GM23338 (cell line): ENCODE measurements around the gene TNFRSF17. TPM values are rescaled to one million over a fixed set of nuclear protein-coding genes. Genes with fewer than 3 reads are reported as not detected.

Experiments used
- ATAC-seq: fragments of 200-7000 bp; cut with Tn5 transposase; 3 replicates; pipeline ENCODE4 v1.9.1; 2020
- DNase-seq: peaks from one replicate; pipeline ENCODE4 v3.0.0-alpha.2; 2015; ENCODE audit warnings: low spot score
- H2AFZ ChIP-seq: fragments of 200-600 bp; sonication (generic); 2 replicates; pipeline ENCODE4 v1.8.0; 2016; ENCODE audit warnings: antibody characterized with exemption, mild to moderate bottlenecking, moderate library complexity
- H3F3A ChIP-seq: fragments of 200-600 bp; sonication (generic); replicated peaks from 2 replicates; pipeline ENCODE4 v1.8.0; 2017; ENCODE audit warnings: antibody characterized with exemption, mixed run types, low read depth
- H3K27ac ChIP-seq: fragments of 200-600 bp; sonication (generic); 2 replicates; pipeline ENCODE4 v1.6.1; 2016; ENCODE audit warnings: low read depth
- H3K27me3 ChIP-seq: fragments of 200-600 bp; sonication (generic); 2 replicates; pipeline ENCODE4 v1.8.0; 2016; ENCODE audit warnings: mild to moderate bottlenecking, mixed run types, moderate library complexity; ENCODE audit not compliant: insufficient read depth
- H3K36me3 ChIP-seq: fragments of 200-600 bp; sonication (generic); 2 replicates; pipeline ENCODE4 v1.8.0; 2016; ENCODE audit warnings: mild to moderate bottlenecking; ENCODE audit not compliant: insufficient read depth
- H3K4me1 ChIP-seq: fragments of 200-600 bp; sonication (generic); 2 replicates; pipeline ENCODE4 v1.8.0; 2016; ENCODE audit warnings: mild to moderate bottlenecking, moderate library complexity; ENCODE audit not compliant: insufficient read depth
- H3K4me2 ChIP-seq: fragments of 200-600 bp; sonication (generic); 2 replicates; pipeline ENCODE4 v1.7.1; 2017; ENCODE audit warnings: mixed run types
- H3K4me3 ChIP-seq: fragments of 200-600 bp; sonication (generic); 2 replicates; pipeline ENCODE4 v1.6.1; 2016; ENCODE audit warnings: mixed run types
- H3K79me2 ChIP-seq: fragments of 200-600 bp; sonication (generic); replicated peaks from 2 replicates; pipeline ENCODE4 v1.8.0; 2017; ENCODE audit warnings: mild to moderate bottlenecking; ENCODE audit not compliant: insufficient read depth
- H3K9me2 ChIP-seq: fragments of 200-600 bp; sonication (generic); 2 replicates; pipeline ENCODE4 v1.8.0; 2017; ENCODE audit not compliant: insufficient read depth
- H4K20me1 ChIP-seq: fragments of 200-600 bp; sonication (generic); replicated peaks from 2 replicates; pipeline ENCODE4 v1.8.0; 2017; ENCODE audit warnings: mild to moderate bottlenecking; ENCODE audit not compliant: insufficient read depth
- H3K27ac Mint-ChIP-seq: 2 replicates; pipeline ENCODE4 v1.8.0; 2020; ENCODE audit warnings: inconsistent platforms, mild to moderate bottlenecking, moderate library complexity, mixed read lengths
- H3K27me3 Mint-ChIP-seq: 3 replicates; pipeline ENCODE4 v1.8.0; 2022; ENCODE audit warnings: low read depth, mild to moderate bottlenecking, moderate library complexity, mixed read lengths, inconsistent platforms; ENCODE audit not compliant: insufficient read depth, poor library complexity
- H3K36me3 Mint-ChIP-seq: 3 replicates; pipeline ENCODE4 v1.8.0; 2021; ENCODE audit warnings: low read depth, mild to moderate bottlenecking, inconsistent platforms, moderate library complexity, mixed read lengths
- H3K4me1 Mint-ChIP-seq: 3 replicates; pipeline ENCODE4 v1.8.0; 2020; ENCODE audit warnings: mild to moderate bottlenecking, inconsistent platforms, mixed read lengths
- H3K4me3 Mint-ChIP-seq: 3 replicates; pipeline ENCODE4 v1.8.0; 2021; ENCODE audit warnings: moderate library complexity, mild to moderate bottlenecking, inconsistent platforms, mixed read lengths
- H3K9me3 Mint-ChIP-seq: 3 replicates; pipeline ENCODE4 v1.8.0; 2020; ENCODE audit warnings: moderate library complexity, mild to moderate bottlenecking, inconsistent platforms, mixed read lengths
- CREB1 ChIP-seq: fragments of 250-450 bp; sonication (Bioruptor Pico); IDR thresholded peaks from 2 replicates; pipeline ENCODE4 v1.5.0; 2020; ENCODE audit warnings: low read depth, mild to moderate bottlenecking, moderate library complexity
- ETS1 ChIP-seq: IDR thresholded peaks from 2 replicates; pipeline ENCODE4 v1.6.1; 2016; ENCODE audit warnings: antibody characterized with exemption
- EZH2 ChIP-seq: fragments of 200-600 bp; sonication (generic); IDR thresholded peaks from one replicate; pipeline ENCODE4 v1.8.0; 2017; ENCODE audit warnings: antibody characterized with exemption, mild to moderate bottlenecking, low read depth; ENCODE audit not compliant: unreplicated experiment
- JUNB ChIP-seq: IDR thresholded peaks from one replicate; pipeline ENCODE4 v1.6.1; 2016; ENCODE audit warnings: antibody characterized with exemption; ENCODE audit not compliant: unreplicated experiment
- NANOG ChIP-seq: IDR thresholded peaks from 2 replicates; pipeline ENCODE4 v1.6.1; 2016; ENCODE audit warnings: antibody characterized with exemption, borderline replicate concordance
- POLR2AphosphoS5 ChIP-seq: IDR thresholded peaks from 2 replicates; pipeline ENCODE4 v1.6.1; 2016; ENCODE audit warnings: antibody characterized with exemption, low read depth
- REST ChIP-seq: IDR thresholded peaks from one replicate; pipeline ENCODE4 v1.6.1; 2018; ENCODE audit warnings: antibody characterized with exemption; ENCODE audit not compliant: unreplicated experiment
- STAT1 ChIP-seq: IDR thresholded peaks from one replicate; pipeline ENCODE4 v1.6.1; 2016; ENCODE audit warnings: antibody characterized with exemption; ENCODE audit not compliant: unreplicated experiment
- ZNF114 ChIP-seq: fragments of 250-450 bp; sonication (Bioruptor Pico); IDR thresholded peaks from 2 replicates; pipeline ENCODE4 v1.5.0; 2020; ENCODE audit warnings: mild to moderate bottlenecking, moderate library complexity
- polyA plus RNA-seq: library from polyadenylated mRNA; unstranded; fragments of >200 nt; fragmentation: Nextera tagmentation; extraction: Ambion mirVana; gene quantifications from 2 replicates; pipeline ENCODE4 v1.2.1, GENCODE V29; 2016
- total RNA-seq: library from RNA; depleted of rRNA; stranded (reverse); fragments of >200 nt; shearing (Covaris generic); gene quantifications from 2 replicates; pipeline ENCODE4 v1.2.3, GENCODE V29; 2014
- TF ChIP-seq, protein P1 (sequence below), 2 experiments: fragments of 200-600 bp in 1 of 2; sonication (generic) in 1 of 2; conservative IDR thresholded peaks; 2 replicates each; pipeline versions ENCODE4 v1.5.1 to v1.6.1; 2016 to 2017; ENCODE audit warnings: antibody characterized with exemption in 2 of 2, low read depth in 2 of 2, mild to moderate bottlenecking in 2 of 2, moderate library complexity in 1 of 2

TNFRSF17 gene
- total and polyA plus RNA-seq, 2 experiments from 2014 or later = not detected

GRCh38 chr16:11978080-11978479 lies 13.1 kb downstream of the TNFRSF17 start (continued):
- TF ChIP-seq, protein P1, sequence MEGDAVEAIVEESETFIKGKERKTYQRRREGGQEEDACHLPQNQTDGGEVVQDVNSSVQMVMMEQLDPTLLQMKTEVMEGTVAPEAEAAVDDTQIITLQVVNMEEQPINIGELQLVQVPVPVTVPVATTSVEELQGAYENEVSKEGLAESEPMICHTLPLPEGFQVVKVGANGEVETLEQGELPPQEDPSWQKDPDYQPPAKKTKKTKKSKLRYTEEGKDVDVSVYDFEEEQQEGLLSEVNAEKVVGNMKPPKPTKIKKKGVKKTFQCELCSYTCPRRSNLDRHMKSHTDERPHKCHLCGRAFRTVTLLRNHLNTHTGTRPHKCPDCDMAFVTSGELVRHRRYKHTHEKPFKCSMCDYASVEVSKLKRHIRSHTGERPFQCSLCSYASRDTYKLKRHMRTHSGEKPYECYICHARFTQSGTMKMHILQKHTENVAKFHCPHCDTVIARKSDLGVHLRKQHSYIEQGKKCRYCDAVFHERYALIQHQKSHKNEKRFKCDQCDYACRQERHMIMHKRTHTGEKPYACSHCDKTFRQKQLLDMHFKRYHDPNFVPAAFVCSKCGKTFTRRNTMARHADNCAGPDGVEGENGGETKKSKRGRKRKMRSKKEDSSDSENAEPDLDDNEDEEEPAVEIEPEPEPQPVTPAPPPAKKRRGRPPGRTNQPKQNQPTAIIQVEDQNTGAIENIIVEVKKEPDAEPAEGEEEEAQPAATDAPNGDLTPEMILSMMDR (conservative IDR thresholded peaks at IDR 0.05; ENCODE audit: low read depth in 2 of 2) = no peak

GRCh38 chr16:11979013-11979672 lies 14.1 kb downstream of the TNFRSF17 start:
- H3K27ac ChIP-seq = no peak overlapping the region
- no peak for TF ChIP-seq ZNF114 (CRISPR knock-in tag)
- H2AFZ ChIP-seq = no peak overlapping the region
- no peaks in the 10 kb centered on the region; the same call in 2 of the 3 replicates for H3K36me3 Mint-ChIP-seq
- no peak for ATAC-seq
- no peak overlapping the region for H3K4me3 Mint-ChIP-seq
- H3K27me3 ChIP-seq = no peaks in the 10 kb centered on the region
- H3K27me3 Mint-ChIP-seq = peaks cover 10% of the 10 kb centered on the region
- no peak overlapping the region for H3K4me3 ChIP-seq
- H3K9me3 Mint-ChIP-seq = peaks cover 3% of the 10 kb centered on the region; the same call in 1 of the 3 replicates
- H4K20me1 ChIP-seq = no peaks in the 10 kb centered on the region
- peaks cover 14% of the 10 kb centered on the region for H3K79me2 ChIP-seq
- peaks cover 21% of the 10 kb centered on the region for H3K4me1 Mint-ChIP-seq
- DNase-seq = no peak
- peaks cover 6% of the 10 kb centered on the region for H3K4me1 ChIP-seq
- H3K27ac Mint-ChIP-seq = no peak overlapping the region
- 0 out of 2 replicates have a peak, but pooled peaks cover 2% of the 10 kb centered on the region for H3F3A ChIP-seq
- H3K9me2 ChIP-seq = no peaks in the 10 kb centered on the region
- H3K36me3 ChIP-seq = no peaks in the 10 kb centered on the region
- H3K4me2 ChIP-seq = no peak overlapping the region

GRCh38 chr16:11980136-11980844 lies 15.3 kb downstream of the TNFRSF17 start:
- Mint-ChIP-seq H3K36me3 (no peaks in the 10 kb centered on the region; the same call in 2 of the 3 replicates), H3K4me3 (no peak overlapping the region), H3K27me3 (peaks cover 10% of the 10 kb centered on the region), H3K9me3 (peaks cover 3% of the 10 kb centered on the region; the same call in 1 of the 3 replicates), H3K4me1 (peaks cover 20% of the 10 kb centered on the region), H3K27ac (no peak overlapping the region)
- Histone ChIP-seq H4K20me1 (no peaks in the 10 kb centered on the region), H3F3A (0 out of 2 replicates have a peak, but pooled peaks cover 2% of the 10 kb centered on the region), H3K36me3 (no peaks in the 10 kb centered on the region), H3K79me2 (peaks cover 14% of the 10 kb centered on the region), H2AFZ (no peak overlapping the region), H3K9me2 (no peaks in the 10 kb centered on the region), H3K4me1 (peaks cover 6% of the 10 kb centered on the region), H3K4me3 (no peak overlapping the region), H3K27ac (no peak overlapping the region), H3K4me2 (no peak overlapping the region), H3K27me3 (no peaks in the 10 kb centered on the region)
- DNase-seq (no peak), ATAC-seq (no peak)
- TF ChIP-seq ZNF114 (CRISPR knock-in tag) = no peak
- TF ChIP-seq, protein P1 (conservative IDR thresholded peaks at IDR 0.05; ENCODE audit: low read depth in 2 of 2) = no peak
- no peak for TF ChIP-seq NANOG
- TF ChIP-seq ETS1 = no peak
- no peak for TF ChIP-seq CREB1 (CRISPR knock-in tag)
- TF ChIP-seq JUNB = no peak
- no peak for TF ChIP-seq REST
- no peak for TF ChIP-seq STAT1
- TF ChIP-seq POLR2AphosphoS5 = no peak
- TF ChIP-seq EZH2 = no peak
